ENCODE measurements around the gene RPL7A. TPM values are rescaled to one million over a fixed set of nuclear protein-coding genes. Genes with fewer than 3 reads are reported as not detected.
A peak's percentile ranks its signal among the peaks of the same experiment; 100 is the strongest.

Gene RPL7A
- total and polyA plus RNA-seq, 2 of the 13 experiments (the other 11 are each of a cell fraction or from before 2014, with no cell fraction given), result 2,401 to 2,938 TPM

GRCh38 chr9:133347985-133348717 lies at the start of gene RPL7A, which contains the start of gene MED22 (continued):
- TF ChIP-seq TGIF2 (CRISPR knock-in tag; IDR thresholded peaks at IDR 0.05) (peak; percentile 56; the same call in 1 of the 2 replicates), ZHX2 (IDR thresholded peaks at IDR 0.05; ENCODE audit: low read depth) (no peak), ZHX2 (CRISPR knock-in tag; IDR thresholded peaks at IDR 0.05; ENCODE audit: borderline replicate concordance) (no peak), MIER2 (CRISPR knock-in tag; IDR thresholded peaks at IDR 0.05) (no peak), ZNF883 (CRISPR knock-in tag; IDR thresholded peaks at IDR 0.05; ENCODE audit: not compliant biosample characterization) (peak; percentile 60), ZNF761 (CRISPR knock-in tag; conservative IDR thresholded peaks at IDR 0.05) (no peak), DPF2 (CRISPR knock-in tag; IDR thresholded peaks at IDR 0.05; ENCODE audit: borderline replicate concordance, low read depth) (no peak), IKZF4 (CRISPR knock-in tag; IDR thresholded peaks at IDR 0.05; ENCODE audit: borderline replicate concordance, low read depth, not compliant biosample characterization) (no peak), MTF1 (CRISPR knock-in tag; IDR thresholded peaks at IDR 0.05) (no peak), KLF9 (CRISPR knock-in tag; IDR thresholded peaks at IDR 0.05; ENCODE audit: low read depth) (no peak), ATF1 (CRISPR knock-in tag; IDR thresholded peaks at IDR 0.05) (0 out of 2 replicates have a peak, but pooled peaks have one; percentile 26), ZIK1 (CRISPR knock-in tag; IDR thresholded peaks at IDR 0.05; ENCODE audit: borderline replicate concordance, low read depth) (no peak), ZNF569 (CRISPR knock-in tag; IDR thresholded peaks at IDR 0.05; ENCODE audit: borderline replicate concordance) (0 out of 2 replicates have a peak, but pooled peaks have one; percentile 35), NR2F6 (IDR thresholded peaks at IDR 0.05) (no peak; the same call in 1 of the 2 replicates), NR2F6 (CRISPR knock-in tag; IDR thresholded peaks at IDR 0.05) (peak; percentile 30; the same call in 1 of the 2 replicates), MLLT10 (CRISPR knock-in tag; IDR thresholded peaks at IDR 0.05) (no peak), MBD4 (IDR thresholded peaks at IDR 0.05; ENCODE audit: borderline replicate concordance, low read length) (no peak), THAP9 (CRISPR knock-in tag; IDR thresholded peaks at IDR 0.05; ENCODE audit: borderline replicate concordance) (peak; percentile 68; the same call in 1 of the 2 replicates), ARID3A (IDR thresholded peaks at IDR 0.05; ENCODE audit: low read depth, low read length) (peak; percentile 50; the same call in 1 of the 2 replicates), ZNF124 (CRISPR knock-in tag; IDR thresholded peaks at IDR 0.05) (no peak), PHF20 (CRISPR knock-in tag; IDR thresholded peaks at IDR 0.05) (peak; percentile 75)

All from HepG2 (cell line).